Kasumi-1 (cell line): Measurements from ENCODE around the gene CREBBP.

Experiments
- DNase-seq, 2 experiments: peaks; one replicate each; lab custom pipeline; 2025; lab: John Stamatoyannopoulos, UW

The CREBBP gene

GRCh38 chr16:3797904-3798811, 82.4 kb downstream of the CREBBP start:
- no peak for DNase-seq

GRCh38 chr16:3797473-3797872, 83.0 kb downstream of the CREBBP start:
- no peak for DNase-seq

- no peak for DNase-seq
Measured at GRCh38 chr16:3793161-3793576, 87.3 kb downstream of the CREBBP start.

- DNase-seq = no peak
Measured at GRCh38 chr16:3792472-3793012, 88.0 kb downstream of the CREBBP start.

GRCh38 chr16:3791701-3792100, 88.8 kb downstream of the CREBBP start:
- DNase-seq = no peak

GRCh38 chr16:3789375-3790099, 91.0 kb downstream of the CREBBP start:
- no peak for DNase-seq

GRCh38 chr16:3788711-3789374, 91.7 kb downstream of the CREBBP start:
- no peak for DNase-seq

- DNase-seq = no peak
Measured at GRCh38 chr16:3787924-3788661, 92.4 kb downstream of the CREBBP start.

- DNase-seq = no peak
Measured at GRCh38 chr16:3785413-3785812, 95.1 kb downstream of the CREBBP start.

GRCh38 chr16:3783516-3783915, 97.0 kb downstream of the CREBBP start:
- DNase-seq = no peak

- DNase-seq = no peak
Measured at GRCh38 chr16:3782566-3782965, 97.9 kb downstream of the CREBBP start.

GRCh38 chr16:3781421-3781820, 99.1 kb downstream of the CREBBP start:
- DNase-seq = no peak

GRCh38 chr16:3780570-3780969, 99.9 kb downstream of the CREBBP start:
- DNase-seq = peak; percentile 30 to 48

- no peak for DNase-seq
Measured at GRCh38 chr16:3776316-3776715, 104.2 kb downstream of the CREBBP start.

GRCh38 chr16:3774819-3775218, 105.7 kb downstream of the CREBBP start:
- DNase-seq = no peak

GRCh38 chr16:3774156-3774767, 106.3 kb downstream of the CREBBP start:
- no peak for DNase-seq

- no peak for DNase-seq
Measured at GRCh38 chr16:3773663-3774062, 106.8 kb downstream of the CREBBP start.

GRCh38 chr16:3771513-3771912, 109.0 kb downstream of the CREBBP start:
- no peak for DNase-seq

GRCh38 chr16:3770530-3770929, 110.0 kb downstream of the CREBBP start:
- DNase-seq = no peak

GRCh38 chr16:3769942-3770341, 110.6 kb downstream of the CREBBP start:
- no peak for DNase-seq

- no peak for DNase-seq
Measured at GRCh38 chr16:3769013-3769412, 111.5 kb downstream of the CREBBP start.
